ENCODE measurements around the gene TCL1A. TPM values are rescaled to one million over a fixed set of nuclear protein-coding genes. Genes with fewer than 3 reads are reported as not detected.
"Not testable (repeated sequence)": the region's sequence is repeated elsewhere in the genome, so short reads cannot be mapped to it uniquely, and the experiment has no call there.

Gene TCL1A
- polyA plus RNA-seq (ENCODE audit: insufficient read length) = 1.8 TPM

GRCh38 chr14:95713596-95714371 is at the start of gene TCL1A:
TCL1A (minus strand) TSS chr14:95714125; CDS start chr14:95714066, 59 bp downstream.
- DNase-seq = no peak

GRCh38 chr14:95763032-95763431 is 49.1 kb upstream of the TCL1A start:
- not testable (repeated sequence) for DNase-seq

- DNase-seq = no peak
These were observed 47.5 kb upstream of the TCL1A start for GRCh38 chr14:95761436-95761835.

GRCh38 chr14:95760596-95760995 is 46.7 kb upstream of the TCL1A start:
- no peak for DNase-seq

- no peak for DNase-seq
These were observed 46.0 kb upstream of the TCL1A start for GRCh38 chr14:95759941-95760340.

GRCh38 chr14:95758331-95758730 is 44.4 kb upstream of the TCL1A start:
- DNase-seq = no peak

- no peak for DNase-seq
These were observed 42.8 kb upstream of the TCL1A start for GRCh38 chr14:95756751-95757150.

GRCh38 chr14:95756127-95756526 is 42.2 kb upstream of the TCL1A start:
- no peak for DNase-seq

- no peak for DNase-seq
These were observed 27.9 kb upstream of the TCL1A start for GRCh38 chr14:95741781-95742180.

GRCh38 chr14:95741038-95741490 is 27.1 kb upstream of the TCL1A start:
- DNase-seq = no peak

- DNase-seq = no peak
These were observed 25.4 kb upstream of the TCL1A start for GRCh38 chr14:95739356-95739755.

- no peak for DNase-seq
These were observed 19.3 kb upstream of the TCL1A start for GRCh38 chr14:95733212-95733611.

GRCh38 chr14:95730126-95730525 is 16.2 kb upstream of the TCL1A start:
- no peak for DNase-seq

- not testable (repeated sequence) for DNase-seq
These were observed 15.6 kb upstream of the TCL1A start for GRCh38 chr14:95729402-95730028.

GRCh38 chr14:95727056-95727700 is 13.3 kb upstream of the TCL1A start:
- no peak for DNase-seq

- DNase-seq = no peak
These were observed 11.9 kb upstream of the TCL1A start for GRCh38 chr14:95725685-95726336.

GRCh38 chr14:95722525-95723190 is 8.7 kb upstream of the TCL1A start:
- no peak for DNase-seq

GRCh38 chr14:95712398-95712797 is 1.5 kb downstream of the TCL1A start:
- no peak for DNase-seq

GRCh38 chr14:95711476-95712176 is 2.3 kb downstream of the TCL1A start:
- DNase-seq = no peak

- no peak for DNase-seq
These were observed 3.8 kb downstream of the TCL1A start for GRCh38 chr14:95710106-95710505.

GRCh38 chr14:95707327-95707726 is 6.6 kb downstream of the TCL1A start:
- no peak for DNase-seq

- no peak for DNase-seq
These were observed 8.4 kb downstream of the TCL1A start for GRCh38 chr14:95705518-95705917.
